GM19043 (cell line): ENCODE data around the gene MAML2.
A peak's percentile ranks its signal among the peaks of the same experiment; 100 is the strongest.
"Not testable (repeated sequence)": the region's sequence is repeated elsewhere in the genome, so short reads cannot be mapped to it uniquely, and the experiment has no call there.

Source experiments
- ATAC-seq: cut with Tn5 transposase; IDR thresholded peaks from one replicate; pipeline ENCODE4 v1.9.1; 2021; ENCODE audit warnings: low read depth; ENCODE audit not compliant: unreplicated experiment

The MAML2 gene

GRCh38 chr11:96294289-96294688, 48.7 kb downstream of the MAML2 start:
- no peak for ATAC-seq

GRCh38 chr11:96293598-96294021, 49.4 kb downstream of the MAML2 start:
- ATAC-seq = peak; percentile 76

- no peak for ATAC-seq
Measured at GRCh38 chr11:96293109-96293508, 49.9 kb downstream of the MAML2 start.

- no peak for ATAC-seq
Measured at GRCh38 chr11:96292291-96293010, 50.5 kb downstream of the MAML2 start.

GRCh38 chr11:96290631-96291030, 52.4 kb downstream of the MAML2 start:
- no peak for ATAC-seq

GRCh38 chr11:96290031-96290430, 53.0 kb downstream of the MAML2 start:
- no peak for ATAC-seq

- peak; percentile 49 for ATAC-seq
Measured at GRCh38 chr11:96288915-96289314, 54.1 kb downstream of the MAML2 start.

GRCh38 chr11:96287822-96288439, 55.1 kb downstream of the MAML2 start:
- ATAC-seq = no peak

GRCh38 chr11:96285985-96286384, 57.0 kb downstream of the MAML2 start:
- not testable (repeated sequence) for ATAC-seq

GRCh38 chr11:96284917-96285316, 58.1 kb downstream of the MAML2 start:
- no peak for ATAC-seq

GRCh38 chr11:96284401-96284800, 58.6 kb downstream of the MAML2 start:
- ATAC-seq = no peak

- no peak for ATAC-seq
Measured at GRCh38 chr11:96282625-96283220, 60.3 kb downstream of the MAML2 start.

GRCh38 chr11:96280444-96280843, 62.6 kb downstream of the MAML2 start:
- ATAC-seq = no peak

GRCh38 chr11:96279896-96280290, 63.1 kb downstream of the MAML2 start:
- no peak for ATAC-seq

GRCh38 chr11:96279018-96279895, 63.7 kb downstream of the MAML2 start:
- ATAC-seq = no peak

GRCh38 chr11:96278039-96278897, 64.7 kb downstream of the MAML2 start:
- ATAC-seq = no peak

GRCh38 chr11:96277696-96278038, 65.3 kb downstream of the MAML2 start:
- no peak for ATAC-seq

- no peak for ATAC-seq
Measured at GRCh38 chr11:96276836-96277235, 66.2 kb downstream of the MAML2 start.

- ATAC-seq = no peak
Measured at GRCh38 chr11:96275801-96276594, 67.0 kb downstream of the MAML2 start.
